ENCODE data around the gene NREP. TPM values are rescaled to one million over a fixed set of nuclear protein-coding genes. Genes with fewer than 3 reads are reported as not detected.

NREP gene
- total RNA-seq, 1 donor from 2014 or later = 462 TPM

- H3K9me3 Mint-ChIP-seq = no peaks in the 10 kb centered on the region
- no peaks in the 10 kb centered on the region for H3K36me3 Mint-ChIP-seq
- H3K4me1 Mint-ChIP-seq (ENCODE audit: unreplicated experiment) = peaks cover 9% of the 10 kb centered on the region
- TF ChIP-seq CTCF (conservative IDR thresholded peaks at IDR 0.05) = no peak
- no peak overlapping the region for H3K4me3 Mint-ChIP-seq
- peaks cover 2% of the 10 kb centered on the region for H3K27me3 Mint-ChIP-seq
- DNase-seq (ENCODE audit: extremely low spot score, unreplicated experiment) = no peak
- H3K27ac Mint-ChIP-seq = no peak overlapping the region
Observed at GRCh38 chr5:111704452-111705085, 52.4 kb downstream of the NREP start.

GRCh38 chr5:111703662-111704061 is 53.3 kb downstream of the NREP start:
- Mint-ChIP-seq H3K4me1 (ENCODE audit: unreplicated experiment) (peaks cover 14% of the 10 kb centered on the region), H3K36me3 (peaks cover 3% of the 10 kb centered on the region), H3K27ac (no peak overlapping the region), H3K9me3 (no peaks in the 10 kb centered on the region), H3K27me3 (peaks cover 6% of the 10 kb centered on the region), H3K4me3 (no peak overlapping the region)
- no peak for TF ChIP-seq CTCF (conservative IDR thresholded peaks at IDR 0.05)
- DNase-seq (ENCODE audit: extremely low spot score, unreplicated experiment) = no peak

GRCh38 chr5:111699976-111700375 is 57.0 kb downstream of the NREP start:
- no peak overlapping the region for H3K27ac Mint-ChIP-seq
- peaks cover 3% of the 10 kb centered on the region for H3K36me3 Mint-ChIP-seq
- no peaks in the 10 kb centered on the region for H3K9me3 Mint-ChIP-seq
- no peak for DNase-seq (ENCODE audit: extremely low spot score, unreplicated experiment)
- no peak overlapping the region for H3K4me3 Mint-ChIP-seq
- H3K27me3 Mint-ChIP-seq = peaks cover 6% of the 10 kb centered on the region
- peaks cover 24% of the 10 kb centered on the region for H3K4me1 Mint-ChIP-seq (ENCODE audit: unreplicated experiment)
- TF ChIP-seq CTCF (conservative IDR thresholded peaks at IDR 0.05) = no peak

GRCh38 chr5:111699324-111699723 is 57.7 kb downstream of the NREP start:
- DNase-seq (ENCODE audit: extremely low spot score, unreplicated experiment) = no peak
- Mint-ChIP-seq H3K36me3 (peaks cover 3% of the 10 kb centered on the region), H3K27me3 (peaks cover 7% of the 10 kb centered on the region), H3K4me3 (no peak overlapping the region), H3K4me1 (ENCODE audit: unreplicated experiment) (peaks cover 24% of the 10 kb centered on the region), H3K27ac (no peak overlapping the region), H3K9me3 (no peaks in the 10 kb centered on the region)
- no peak for TF ChIP-seq CTCF (conservative IDR thresholded peaks at IDR 0.05)

- DNase-seq (ENCODE audit: extremely low spot score, unreplicated experiment) = no peak
- TF ChIP-seq CTCF (conservative IDR thresholded peaks at IDR 0.05) = peak; percentile 18
- Mint-ChIP-seq H3K36me3 (peaks cover 3% of the 10 kb centered on the region), H3K4me1 (ENCODE audit: unreplicated experiment) (peaks cover 24% of the 10 kb centered on the region), H3K27me3 (peaks cover 9% of the 10 kb centered on the region), H3K27ac (peak overlapping the region; percentile 3), H3K9me3 (no peaks in the 10 kb centered on the region), H3K4me3 (no peak overlapping the region)
Observed at GRCh38 chr5:111697881-111698757, 58.9 kb downstream of the NREP start.

Data from type B pancreatic cell (in vitro differentiated cells).